NCI-H1694 treated with DMSO at 0.1 percent for 48 hours (cell line): ENCODE results near the gene GPAT2.
"Not testable (repeated sequence)": the region's sequence is repeated elsewhere in the genome, so short reads cannot be mapped to it uniquely, and the experiment has no call there.

Experiments
- DNase-seq: peaks from one replicate; lab custom pipeline; 2025; lab: John Stamatoyannopoulos, UW

The GPAT2 gene

GRCh38 chr2:96065381-96065930, 30.7 kb upstream of the GPAT2 start:
- no peak for DNase-seq

- DNase-seq, result not testable (repeated sequence)
Observed at GRCh38 chr2:96064760-96065159, 30.0 kb upstream of the GPAT2 start.

GRCh38 chr2:96064047-96064675, 29.4 kb upstream of the GPAT2 start:
- DNase-seq, result not testable (repeated sequence)

GRCh38 chr2:96063116-96063899, 28.6 kb upstream of the GPAT2 start:
- not testable (repeated sequence) for DNase-seq

GRCh38 chr2:96062483-96062882, 27.8 kb upstream of the GPAT2 start:
- DNase-seq, result not testable (repeated sequence)

- not testable (repeated sequence) for DNase-seq
Observed at GRCh38 chr2:96061901-96062300, 27.2 kb upstream of the GPAT2 start.

- not testable (repeated sequence) for DNase-seq
Observed at GRCh38 chr2:96061197-96061817, 26.6 kb upstream of the GPAT2 start.

GRCh38 chr2:96060325-96060724, 25.6 kb upstream of the GPAT2 start:
- not testable (repeated sequence) for DNase-seq

GRCh38 chr2:96059443-96059842, 24.7 kb upstream of the GPAT2 start:
- DNase-seq, result not testable (repeated sequence)

- DNase-seq, result not testable (repeated sequence)
Observed at GRCh38 chr2:96055830-96056229, 21.1 kb upstream of the GPAT2 start.

GRCh38 chr2:96054537-96054936, 19.8 kb upstream of the GPAT2 start:
- not testable (repeated sequence) for DNase-seq

- DNase-seq, result not testable (repeated sequence)
Observed at GRCh38 chr2:96053385-96053784, 18.7 kb upstream of the GPAT2 start.

- not testable (repeated sequence) for DNase-seq
Observed at GRCh38 chr2:96052632-96053031, 17.9 kb upstream of the GPAT2 start.

GRCh38 chr2:96049917-96050262, 15.2 kb upstream of the GPAT2 start:
- not testable (repeated sequence) for DNase-seq

GRCh38 chr2:96049049-96049916, 14.6 kb upstream of the GPAT2 start:
- not testable (repeated sequence) for DNase-seq

GRCh38 chr2:96035554-96035953, 838 bp upstream of the GPAT2 start:
- DNase-seq, result not testable (repeated sequence)

- not testable (repeated sequence) for DNase-seq
Observed at GRCh38 chr2:96033997-96034396, 719 bp downstream of the GPAT2 start.

- not testable (repeated sequence) for DNase-seq
Observed at GRCh38 chr2:96027725-96028325, 6.9 kb downstream of the GPAT2 start.

- DNase-seq, result not testable (repeated sequence)
Observed at GRCh38 chr2:96025755-96026154, 9.0 kb downstream of the GPAT2 start.

GRCh38 chr2:96025194-96025492, 9.6 kb downstream of the GPAT2 start:
- no peak for DNase-seq
